OCI-LY7 (cell line): ENCODE measurements around the gene SEZ6. TPM values are rescaled to one million over a fixed set of nuclear protein-coding genes. Genes with fewer than 3 reads are reported as not detected.

Source experiments
- BruUV-seq: library from RNA; stranded (reverse); fragments of 400-500 nt; replicated peaks from 2 replicates; lab custom pipeline; 2021; lab: Mats Ljungman, UMichigan
- CTCF ChIA-PET: fragments of 300-600 bp; sonication (Branson Sonifier 250); formaldehyde crosslinking; loops from one replicate; lab custom pipeline; 2022; ENCODE audit warnings: antibody characterized with exemption; ENCODE audit not compliant: unreplicated experiment; lab: Charles Lee
- POLR2A ChIA-PET: fragments of 300-600 bp; sonication (Branson Sonifier 250); formaldehyde crosslinking; loops from one replicate; lab custom pipeline; 2022; ENCODE audit warnings: antibody characterized with exemption; lab: Charles Lee
- DNase-seq: peaks from one replicate; pipeline ENCODE4 v3.0.0-alpha.2; 2015; ENCODE audit warnings: low spot score
- H2AFZ ChIP-seq: fragments of 200-600 bp; sonication (generic), shearing (Covaris generic); 2 replicates; pipeline ENCODE4 v1.6.1; 2014; ENCODE audit warnings: mild to moderate bottlenecking, antibody characterized with exemption, low read length, moderate library complexity
- H3K27ac ChIP-seq: fragments of 200-600 bp; sonication (generic); 2 replicates; pipeline ENCODE4 v1.5.1; 2014; ENCODE audit warnings: mixed run types, low read depth, mild to moderate bottlenecking, moderate library complexity, low read length, inconsistent platforms; ENCODE audit not compliant: poor library complexity, severe bottlenecking
- H3K36me3 ChIP-seq: fragments of 200-600 bp; sonication (generic); 2 replicates; pipeline ENCODE4 v1.6.1; 2014; ENCODE audit warnings: mild to moderate bottlenecking, antibody characterized with exemption, low read length, moderate library complexity, mixed read lengths; ENCODE audit not compliant: insufficient read depth
- H3K4me1 ChIP-seq: fragments of 200-600 bp; sonication (generic); 2 replicates; pipeline ENCODE4 v1.5.1; 2014; ENCODE audit warnings: mild to moderate bottlenecking, low read length; ENCODE audit not compliant: insufficient read depth, poor library complexity, severe bottlenecking
- H3K4me2 ChIP-seq: fragments of 200-600 bp; sonication (generic); 2 replicates; pipeline ENCODE4 v1.6.1; 2014; ENCODE audit warnings: mild to moderate bottlenecking, low read length
- H3K4me3 ChIP-seq: fragments of 200-600 bp; sonication (generic); 2 replicates; pipeline ENCODE4 v1.5.1; 2014; ENCODE audit warnings: mild to moderate bottlenecking, low read depth, low read length; ENCODE audit not compliant: poor library complexity, severe bottlenecking
- H3K79me2 ChIP-seq: fragments of 200-600 bp; sonication (generic); 2 replicates; pipeline ENCODE4 v1.6.1; 2016; ENCODE audit warnings: low read depth, mild to moderate bottlenecking, low read length, moderate library complexity, mixed read lengths; ENCODE audit not compliant: insufficient read depth
- H3K9me2 ChIP-seq: fragments of 200-600 bp; sonication (generic); 2 replicates; pipeline ENCODE4 v1.6.1; 2016; ENCODE audit warnings: mild to moderate bottlenecking, low read length, mixed read lengths; ENCODE audit not compliant: insufficient read depth
- H3K9me3 ChIP-seq: fragments of 200-600 bp; sonication (generic); 2 replicates; pipeline ENCODE4 v1.6.1; 2014; ENCODE audit warnings: mild to moderate bottlenecking, mixed run types, low read length, mixed read lengths
- H4K20me1 ChIP-seq: fragments of 200-600 bp; sonication (generic); 2 replicates; pipeline ENCODE4 v1.6.1; 2014; ENCODE audit warnings: mild to moderate bottlenecking, antibody characterized with exemption, low read length, moderate library complexity, mixed read lengths; ENCODE audit not compliant: insufficient read depth
- EZH2phosphoT487 ChIP-seq: fragments of 200-600 bp; sonication (generic); IDR thresholded peaks from 2 replicates; pipeline ENCODE4 v1.6.1; 2018; ENCODE audit warnings: low read depth, borderline replicate concordance, mild to moderate bottlenecking, mixed run types, antibody characterized with exemption, low read length, moderate library complexity, mixed read lengths
- intact Hi-C: fragments of 100-400 bp; cut with micrococcal nuclease; formaldehyde crosslinking; loops from one replicate; pipeline ENCODE4 v1.10.0; 2022; ENCODE audit not compliant: unreplicated experiment
- total RNA-seq, 2 experiments: library from RNA; depleted of rRNA in 1 of 2; stranded (reverse); fragments of >200 nt in 1 of 2; shearing (Covaris generic) in 1 of 2; gene quantifications; 2 replicates each; pipeline ENCODE4 v1.2.3, GENCODE V29; 2014 to 2022
- TF ChIP-seq, protein P1 (sequence below): fragments of 200-600 bp; sonication (generic); conservative IDR thresholded peaks from 2 replicates; pipeline ENCODE4 v1.5.1; 2014; ENCODE audit warnings: mild to moderate bottlenecking, antibody characterized with exemption, low read length, moderate library complexity, mixed read lengths

Gene SEZ6
- total RNA-seq, 2 experiments from 2014 or later = not detected

GRCh38 chr17:28947639-28948038 is 58.2 kb downstream of the SEZ6 start:
- BruUV-seq = TSS peak; percentile 25
- Histone ChIP-seq H3K79me2 (peaks cover 83% of the 10 kb centered on the region), H2AFZ (no peak overlapping the region), H3K9me2 (no peaks in the 10 kb centered on the region), H3K4me1 (peaks cover 28% of the 10 kb centered on the region), H3K27ac (no peak overlapping the region), H3K4me2 (peak overlapping the region; percentile 84), H3K9me3 (no peaks in the 10 kb centered on the region), H3K36me3 (peaks cover 72% of the 10 kb centered on the region), H4K20me1 (peaks cover 6% of the 10 kb centered on the region), H3K4me3 (peak overlapping the region; percentile 80)
- intact Hi-C loops = no loop called here
- DNase-seq = no peak
- CTCF ChIA-PET = no interaction called here
- POLR2A ChIA-PET = interaction anchor here (0.7 kb wide), 1 partner anchor 161 kb away, joined by 3 read pairs; no protein-coding TSS in a partner anchor
- TF ChIP-seq, protein P1, sequence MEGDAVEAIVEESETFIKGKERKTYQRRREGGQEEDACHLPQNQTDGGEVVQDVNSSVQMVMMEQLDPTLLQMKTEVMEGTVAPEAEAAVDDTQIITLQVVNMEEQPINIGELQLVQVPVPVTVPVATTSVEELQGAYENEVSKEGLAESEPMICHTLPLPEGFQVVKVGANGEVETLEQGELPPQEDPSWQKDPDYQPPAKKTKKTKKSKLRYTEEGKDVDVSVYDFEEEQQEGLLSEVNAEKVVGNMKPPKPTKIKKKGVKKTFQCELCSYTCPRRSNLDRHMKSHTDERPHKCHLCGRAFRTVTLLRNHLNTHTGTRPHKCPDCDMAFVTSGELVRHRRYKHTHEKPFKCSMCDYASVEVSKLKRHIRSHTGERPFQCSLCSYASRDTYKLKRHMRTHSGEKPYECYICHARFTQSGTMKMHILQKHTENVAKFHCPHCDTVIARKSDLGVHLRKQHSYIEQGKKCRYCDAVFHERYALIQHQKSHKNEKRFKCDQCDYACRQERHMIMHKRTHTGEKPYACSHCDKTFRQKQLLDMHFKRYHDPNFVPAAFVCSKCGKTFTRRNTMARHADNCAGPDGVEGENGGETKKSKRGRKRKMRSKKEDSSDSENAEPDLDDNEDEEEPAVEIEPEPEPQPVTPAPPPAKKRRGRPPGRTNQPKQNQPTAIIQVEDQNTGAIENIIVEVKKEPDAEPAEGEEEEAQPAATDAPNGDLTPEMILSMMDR = no peak
- TF ChIP-seq EZH2phosphoT487 = no peak

GRCh38 chr17:28946239-28946638 is 59.6 kb downstream of the SEZ6 start:
- CTCF ChIA-PET = no interaction called here
- no TSS peak for BruUV-seq
- POLR2A ChIA-PET = no interaction called here
- TF ChIP-seq, protein P1 = no peak
- no peak for TF ChIP-seq EZH2phosphoT487
- H3K4me3 ChIP-seq = no peak overlapping the region
- no peaks in the 10 kb centered on the region for H3K9me3 ChIP-seq
- peaks cover 6% of the 10 kb centered on the region for H4K20me1 ChIP-seq
- no peak overlapping the region for H2AFZ ChIP-seq
- H3K79me2 ChIP-seq = peaks cover 94% of the 10 kb centered on the region
- no peak overlapping the region; the same call in 1 of the 2 replicates for H3K4me2 ChIP-seq
- H3K36me3 ChIP-seq = peaks cover 85% of the 10 kb centered on the region
- H3K27ac ChIP-seq = no peak overlapping the region
- no peaks in the 10 kb centered on the region for H3K9me2 ChIP-seq
- no peak for DNase-seq
- intact Hi-C loops = no loop called here
- peaks cover 26% of the 10 kb centered on the region for H3K4me1 ChIP-seq
